HG02970 (cell line): ENCODE measurements around the gene NMRK2.

Experiments used
- ATAC-seq: cut with Tn5 transposase; IDR thresholded peaks from one replicate; pipeline ENCODE4 v1.9.1; 2021; ENCODE audit warnings: mild to moderate bottlenecking, moderate library complexity, moderate number of reproducible peaks; ENCODE audit not compliant: unreplicated experiment, low FRiP score

NMRK2 gene

GRCh38 chr19:3980353-3981251, 47.7 kb downstream of the NMRK2 start:
- no peak for ATAC-seq

- ATAC-seq, result no peak
Measured at GRCh38 chr19:3981373-3981735, 48.5 kb downstream of the NMRK2 start.

- no peak for ATAC-seq
Measured at GRCh38 chr19:3981736-3982681, 49.1 kb downstream of the NMRK2 start.

- no peak for ATAC-seq
Measured at GRCh38 chr19:3982701-3983541, 50.1 kb downstream of the NMRK2 start.

- no peak for ATAC-seq
Measured at GRCh38 chr19:3983542-3983914, 50.7 kb downstream of the NMRK2 start.

GRCh38 chr19:3983936-3984583, 51.2 kb downstream of the NMRK2 start:
- ATAC-seq, result no peak

GRCh38 chr19:3984584-3984907, 51.7 kb downstream of the NMRK2 start:
- ATAC-seq, result no peak

GRCh38 chr19:3984908-3985642, 52.2 kb downstream of the NMRK2 start, which contains the start of gene EEF2:
TSS of gene EEF2 (minus strand) at chr19:3985463. CDS start at chr19:3985380, 83 bp downstream.
- peak; percentile 49 for ATAC-seq

- no peak for ATAC-seq
Measured at GRCh38 chr19:3985643-3986259, 52.9 kb downstream of the NMRK2 start.

GRCh38 chr19:3986260-3987041, 53.6 kb downstream of the NMRK2 start:
- no peak for ATAC-seq

- ATAC-seq, result peak; percentile 31
Measured at GRCh38 chr19:3987619-3988371, 54.9 kb downstream of the NMRK2 start.

GRCh38 chr19:3990815-3991117, 57.9 kb downstream of the NMRK2 start:
- no peak for ATAC-seq
